Liver (tissue), 9 donors: ENCODE measurements around the gene ZNF354C. TPM values are rescaled to one million over a fixed set of nuclear protein-coding genes. Genes with fewer than 3 reads are reported as not detected.
A peak's percentile ranks its signal among the peaks of the same experiment; 100 is the strongest.

Source experiments
- DNase-seq: peaks from one replicate; pipeline ENCODE4 v3.0.0-alpha.2; 2017; ENCODE audit warnings: low spot score
- H3K27ac ChIP-seq, 2 donors: one replicate each; pipeline ENCODE4 v1.7.0; 2013; ENCODE audit warnings: inconsistent platforms in 2 of 2, low read length in 2 of 2, control low read depth in 1 of 2, low read depth in 1 of 2, mild to moderate bottlenecking in 1 of 2
- H3K27me3 ChIP-seq, 4 donors: one replicate each; pipeline versions ENCODE4 v1.6.1 to v1.7.0; 2013; ENCODE audit warnings: low read length in 3 of 4, inconsistent platforms in 1 of 4, mild to moderate bottlenecking in 1 of 4, moderate library complexity in 1 of 4; ENCODE audit not compliant: control insufficient read depth in 4 of 4, insufficient read depth in 4 of 4
- H3K36me3 ChIP-seq, 4 donors: one replicate each; pipeline versions ENCODE4 v1.6.1 to v1.7.0; 2013; ENCODE audit warnings: low read length in 3 of 4, mild to moderate bottlenecking in 3 of 4, low read depth in 1 of 4, moderate library complexity in 1 of 4; ENCODE audit not compliant: control insufficient read depth in 4 of 4, insufficient read depth in 3 of 4
- H3K4me1 ChIP-seq, 4 donors: one replicate each; pipeline versions ENCODE4 v1.6.1 to v1.7.0; 2013; ENCODE audit warnings: low read length in 3 of 4, mild to moderate bottlenecking in 3 of 4, moderate library complexity in 1 of 4; ENCODE audit not compliant: control insufficient read depth in 4 of 4, insufficient read depth in 4 of 4
- H3K4me3 ChIP-seq, 3 donors: one replicate each; pipeline versions ENCODE4 v1.6.1 to v1.7.0; 2013; ENCODE audit warnings: low read length in 3 of 3, control low read depth in 1 of 3, low read depth in 1 of 3, mild to moderate bottlenecking in 1 of 3
- H3K9ac ChIP-seq, 2 donors: one replicate each; pipeline ENCODE4 v1.7.0; 2013; ENCODE audit warnings: low read length in 2 of 2, mild to moderate bottlenecking in 2 of 2, moderate library complexity in 2 of 2, control low read depth in 1 of 2, low read depth in 1 of 2
- H3K9me3 ChIP-seq, 4 donors: one replicate each; pipeline versions ENCODE4 v1.6.1 to v1.7.0; 2013; ENCODE audit warnings: low read length in 3 of 4; ENCODE audit not compliant: control insufficient read depth in 4 of 4
- ATF3 ChIP-seq: IDR thresholded peaks from 2 replicates; pipeline ENCODE4 v1.6.1; 2016; ENCODE audit warnings: antibody characterized with exemption
- CTCF ChIP-seq: fragments of 150-350 bp; IDR thresholded peaks from 2 replicates; pipeline ENCODE4 v1.5.1; 2017; ENCODE audit warnings: improper control_type of control experiment, low read depth, low read length; ENCODE audit not compliant: missing input control
- EGR1 ChIP-seq, 2 donors: IDR thresholded peaks; 2 replicates each; pipeline ENCODE4 v1.6.1; 2016 to 2018; ENCODE audit warnings: antibody characterized with exemption in 2 of 2, low read depth in 2 of 2
- FOXA1 ChIP-seq: IDR thresholded peaks from 2 replicates; pipeline ENCODE4 v1.6.1; 2016; ENCODE audit warnings: antibody characterized with exemption
- FOXA2 ChIP-seq: IDR thresholded peaks from 2 replicates; pipeline ENCODE4 v1.6.1; 2016; ENCODE audit warnings: antibody characterized with exemption
- GABPA ChIP-seq, 2 donors: IDR thresholded peaks in 1 of 2; conservative IDR thresholded peaks in 1 of 2; 2 replicates each; pipeline ENCODE4 v1.6.1; 2016; ENCODE audit warnings: antibody characterized with exemption in 2 of 2, mild to moderate bottlenecking in 1 of 2, moderate library complexity in 1 of 2
- HNF4A ChIP-seq, 2 donors: conservative IDR thresholded peaks; 2 replicates each; pipeline ENCODE4 v1.6.1; 2016; ENCODE audit warnings: antibody characterized with exemption in 2 of 2, mild to moderate bottlenecking in 2 of 2
- HNF4G ChIP-seq: IDR thresholded peaks from 2 replicates; pipeline ENCODE4 v1.6.1; 2016; ENCODE audit warnings: antibody characterized with exemption
- JUND ChIP-seq, 2 donors: IDR thresholded peaks; 2 replicates each; pipeline ENCODE4 v1.6.1; 2016; ENCODE audit warnings: antibody characterized with exemption in 2 of 2
- MAX ChIP-seq: IDR thresholded peaks from 2 replicates; pipeline ENCODE4 v1.6.1; 2016; ENCODE audit warnings: antibody characterized with exemption
- NR2F2 ChIP-seq: IDR thresholded peaks from 2 replicates; pipeline ENCODE4 v1.6.1; 2016; ENCODE audit warnings: antibody characterized with exemption
- RAD21 ChIP-seq, 2 donors: IDR thresholded peaks; 2 replicates each; pipeline ENCODE4 v1.6.1; 2016; ENCODE audit warnings: antibody characterized with exemption in 2 of 2, mild to moderate bottlenecking in 2 of 2
- REST ChIP-seq: IDR thresholded peaks from 2 replicates; pipeline ENCODE4 v1.6.1; 2016; ENCODE audit warnings: antibody characterized with exemption, mild to moderate bottlenecking
- RXRA ChIP-seq, 2 donors: IDR thresholded peaks; 2 replicates each; pipeline ENCODE4 v1.6.1; 2017 to 2018; ENCODE audit warnings: antibody characterized with exemption in 2 of 2, mild to moderate bottlenecking in 1 of 2
- SP1 ChIP-seq: IDR thresholded peaks from 2 replicates; pipeline ENCODE4 v1.6.1; 2018; ENCODE audit warnings: antibody characterized with exemption, mild to moderate bottlenecking
- TAF1 ChIP-seq: conservative IDR thresholded peaks from 2 replicates; pipeline ENCODE4 v1.6.1; 2016; ENCODE audit warnings: antibody characterized with exemption, mild to moderate bottlenecking
- YY1 ChIP-seq: IDR thresholded peaks from 2 replicates; pipeline ENCODE4 v1.6.1; 2016; ENCODE audit warnings: antibody characterized with exemption, mild to moderate bottlenecking
- ZBTB33 ChIP-seq: IDR thresholded peaks from 2 replicates; pipeline ENCODE4 v1.6.1; 2016; ENCODE audit warnings: antibody characterized with exemption
- WGBS: extraction: QIAGEN DNeasy Blood & Tissue Kit; methylation state at CpG from one replicate; pipeline ENCODE4 v1.1.7; 2013; 5-methylcytosine and 5-hydroxymethylcytosine counted together
- polyA plus RNA-seq, 2 donors: library from polyadenylated mRNA; stranded (reverse) in 1 of 2; unstranded in 1 of 2; fragments of 200-250 nt in 1 of 2; fragments of >200 nt in 1 of 2; fragmentation: Nextera tagmentation in 1 of 2; extraction: Ambion mirVana in 1 of 2; gene quantifications; one replicate each; pipeline versions ENCODE4 v1.2.1 to v1.2.3, GENCODE V29; 2013 to 2015
- total RNA-seq, 2 donors: library from RNA; depleted of rRNA; stranded (reverse); fragments of >200 nt; gene quantifications; one replicate each; pipeline ENCODE4 v1.2.3, GENCODE V29; 2014
- donor health status: healthy.
- donor health status: healthy.
- donor health status: healthy.
- donor health status: healthy.
- donor health status: healthy.

The ZNF354C gene
- total and polyA plus RNA-seq, 4 donors: 0.49 to 2.8 (median 1.6) TPM

GRCh38 chr5:179055436-179055835 lies 4.7 kb upstream of the ZNF354C start:
- H3K27me3 ChIP-seq: no peaks in the 10 kb centered on the region
- peaks cover 0 to 4% (median 0%) of the 10 kb centered on the region in 4 donors for H3K36me3 ChIP-seq
- peak overlapping the region in 1 of 3 donors; percentile 5 for H3K4me3 ChIP-seq
- WGBS: 60% methylated on average over 3 of the region's 3 CpGs
- DNase-seq: no peak
- H3K4me1 ChIP-seq: peaks cover 0 to 6% (median 1%) of the 10 kb centered on the region in 4 donors
- no peak overlapping the region for H3K27ac ChIP-seq
- H3K9ac ChIP-seq: no peak overlapping the region
- peaks cover 15 to 45% (median 21%) of the 10 kb centered on the region in 4 donors for H3K9me3 ChIP-seq
- TF ChIP-seq MAX (no peak), HNF4A (conservative IDR thresholded peaks at IDR 0.05) (no peak), TAF1 (no peak), YY1 (no peak), FOXA1 (no peak), FOXA2 (no peak), RXRA (IDR thresholded peaks at IDR 0.05) (no peak), GABPA (IDR thresholded peaks at IDR 0.05 in 1 of 2, conservative IDR thresholded peaks at IDR 0.05 in 1 of 2) (no peak), EGR1 (IDR thresholded peaks at IDR 0.05; ENCODE audit: low read depth in 2 of 2) (no peak), SP1 (no peak), REST (no peak), CTCF (no peak), JUND (IDR thresholded peaks at IDR 0.05) (no peak), NR2F2 (no peak), HNF4G (no peak), ATF3 (no peak), RAD21 (IDR thresholded peaks at IDR 0.05) (no peak), ZBTB33 (no peak)
